Medulla oblongata (tissue), 1 donor: ENCODE data around the gene RNF17.
"Not testable (repeated sequence)": the region's sequence is repeated elsewhere in the genome, so short reads cannot be mapped to it uniquely, and the experiment has no call there.

Experiments used
- DNase-seq: peaks from one replicate; pipeline ENCODE4 v3.0.0-alpha.2; 2015; ENCODE audit errors: extremely low spot score

RNF17 gene

GRCh38 chr13:24742294-24742693, 21.7 kb upstream of the RNF17 start:
- DNase-seq, result no peak

GRCh38 chr13:24742977-24743376, 21.0 kb upstream of the RNF17 start:
- no peak for DNase-seq

- DNase-seq, result no peak
These were observed 19.7 kb upstream of the RNF17 start for GRCh38 chr13:24744247-24744646.

- DNase-seq, result no peak
These were observed 18.5 kb upstream of the RNF17 start for GRCh38 chr13:24745516-24745860.

GRCh38 chr13:24745861-24746617, 17.9 kb upstream of the RNF17 start:
- no peak for DNase-seq

- DNase-seq, result no peak
These were observed 17.2 kb upstream of the RNF17 start for GRCh38 chr13:24746618-24747247.

- DNase-seq, result no peak
These were observed 16.5 kb upstream of the RNF17 start for GRCh38 chr13:24747248-24748060.

- DNase-seq, result no peak
These were observed 15.9 kb upstream of the RNF17 start for GRCh38 chr13:24748061-24748400.

- no peak for DNase-seq
These were observed 4.8 kb upstream of the RNF17 start for GRCh38 chr13:24759197-24759596.

- no peak for DNase-seq
These were observed 284 bp downstream of the RNF17 start for GRCh38 chr13:24764276-24764630.

- DNase-seq, result no peak
These were observed 13.2 kb downstream of the RNF17 start for GRCh38 chr13:24777171-24777570.

GRCh38 chr13:24784319-24784718, 20.4 kb downstream of the RNF17 start:
- DNase-seq, result no peak

GRCh38 chr13:24788538-24788937, 24.6 kb downstream of the RNF17 start:
- no peak for DNase-seq

GRCh38 chr13:24802074-24802473, 38.1 kb downstream of the RNF17 start:
- no peak for DNase-seq

GRCh38 chr13:24821207-24821606, 57.2 kb downstream of the RNF17 start:
- no peak for DNase-seq

GRCh38 chr13:24822640-24823039, 58.7 kb downstream of the RNF17 start:
- no peak for DNase-seq

- DNase-seq, result not testable (repeated sequence)
These were observed 59.2 kb downstream of the RNF17 start for GRCh38 chr13:24823122-24823710.

- no peak for DNase-seq
These were observed 63.8 kb downstream of the RNF17 start for GRCh38 chr13:24827799-24828198.

- DNase-seq, result no peak
These were observed 71.0 kb downstream of the RNF17 start for GRCh38 chr13:24834902-24835510.

GRCh38 chr13:24837528-24837927, 73.6 kb downstream of the RNF17 start:
- DNase-seq, result not testable (repeated sequence)

GRCh38 chr13:24842549-24843274, 78.7 kb downstream of the RNF17 start:
- DNase-seq, result no peak
